Stimulated activated CD4-positive, alpha-beta T cell treated with anti-CD3 and anti-CD28 coated beads, Interleukin-2, amount 100 ng/mL, for 4 hours (primary cell): ENCODE measurements around the gene PRKRIP1.
"Not testable (repeated sequence)": the region's sequence is repeated elsewhere in the genome, so short reads cannot be mapped to it uniquely, and the experiment has no call there.

Experiments used
- DNase-seq: peaks from one replicate; pipeline ENCODE4 v3.0.0-alpha.2; 2020; ENCODE audit warnings: low read depth

Gene PRKRIP1, protein sequence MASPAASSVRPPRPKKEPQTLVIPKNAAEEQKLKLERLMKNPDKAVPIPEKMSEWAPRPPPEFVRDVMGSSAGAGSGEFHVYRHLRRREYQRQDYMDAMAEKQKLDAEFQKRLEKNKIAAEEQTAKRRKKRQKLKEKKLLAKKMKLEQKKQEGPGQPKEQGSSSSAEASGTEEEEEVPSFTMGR

DNA sequence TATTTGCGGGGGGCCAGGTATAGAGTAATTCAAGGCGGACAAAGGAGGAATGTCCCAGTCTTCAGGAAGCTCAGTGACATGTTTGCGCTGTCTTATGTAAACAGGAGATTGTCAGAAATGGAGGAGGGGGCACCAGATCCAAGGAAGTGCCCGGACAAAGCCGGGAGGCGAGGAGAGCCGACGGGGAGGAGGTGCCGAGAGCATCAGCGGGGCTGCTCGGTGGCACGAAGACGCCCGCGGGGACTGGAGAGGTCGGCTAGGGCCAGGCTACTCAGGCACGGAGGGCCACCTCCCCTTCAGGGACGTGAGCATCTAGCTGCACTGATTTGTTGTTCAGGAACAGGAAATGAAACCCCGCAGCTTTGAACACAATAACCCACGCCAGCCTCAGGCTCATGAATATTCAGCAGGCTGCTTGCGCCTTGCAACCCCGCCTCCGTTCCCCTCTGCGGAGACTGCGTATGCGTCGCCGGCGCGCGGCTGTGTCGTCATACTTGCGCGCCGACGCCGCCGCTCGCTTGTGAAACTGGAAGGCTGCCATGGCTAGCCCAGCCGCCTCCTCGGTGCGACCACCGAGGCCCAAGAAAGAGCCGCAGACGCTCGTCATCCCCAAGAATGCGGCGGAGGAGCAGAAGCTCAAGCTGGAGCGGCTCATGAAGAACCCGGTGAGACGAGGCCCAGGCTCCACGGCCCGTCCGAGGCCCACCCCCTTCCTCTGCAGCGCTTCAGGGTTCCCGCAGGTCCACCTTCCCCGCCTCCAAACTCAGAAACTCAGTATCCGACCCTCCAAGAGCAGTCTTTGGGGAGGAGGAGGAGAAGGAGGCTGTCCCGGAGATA lies at the start of gene PRKRIP1:
Gene PRKRIP1, plus strand, starts transcription at position 491 of the 837 bp plus-strand sequence. Its CDS starts 49 bp downstream, at position 540.
- DNase-seq, result peak; percentile 78

DNA sequence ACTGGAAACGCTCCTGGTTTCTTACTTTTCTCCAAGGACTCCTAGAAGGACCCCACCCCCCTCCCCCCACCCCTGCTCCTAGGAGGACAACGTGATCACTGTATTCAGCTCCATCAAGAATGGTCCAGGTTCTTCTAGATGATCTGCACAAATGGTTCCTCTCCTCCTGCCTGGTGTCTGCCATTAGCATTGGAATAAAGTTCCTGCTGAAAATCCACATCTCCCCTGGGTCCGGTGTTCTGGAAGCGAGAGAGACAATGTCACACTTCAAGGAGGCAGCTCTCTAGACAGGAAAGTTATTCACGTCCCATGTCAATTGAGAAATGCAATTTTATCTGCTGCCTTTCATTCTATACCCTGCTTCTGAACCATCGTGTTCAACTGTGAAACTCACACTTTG lies 49.2 kb upstream of the PRKRIP1 start:
- DNase-seq, result not testable (repeated sequence)

DNA sequence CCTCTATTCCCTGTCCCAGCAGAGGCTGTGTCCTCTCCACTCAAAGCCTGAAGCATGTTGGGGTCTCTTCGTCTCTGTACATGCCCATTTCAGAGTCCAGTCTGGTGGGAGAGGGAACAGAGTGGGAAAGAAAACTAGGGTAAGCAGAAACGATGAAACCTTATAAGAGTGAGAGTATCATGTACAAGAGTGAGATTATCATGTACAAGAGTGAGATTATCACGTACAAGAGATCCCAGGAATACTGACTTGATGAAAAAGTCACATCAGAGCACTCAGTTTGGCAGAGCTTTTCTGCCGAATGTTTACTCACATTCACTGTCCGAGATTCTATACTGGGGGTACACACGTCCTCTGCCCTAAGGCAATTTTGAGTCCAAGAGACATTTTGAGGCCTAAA lies 39.8 kb upstream of the PRKRIP1 start, which contains the start of gene SPDYE6:
Gene SPDYE6, minus strand, starts transcription at position 101 of the 400 bp plus-strand sequence. CDS start 421 bp downstream, outside the sequence.
- DNase-seq, result not testable (repeated sequence)

DNA sequence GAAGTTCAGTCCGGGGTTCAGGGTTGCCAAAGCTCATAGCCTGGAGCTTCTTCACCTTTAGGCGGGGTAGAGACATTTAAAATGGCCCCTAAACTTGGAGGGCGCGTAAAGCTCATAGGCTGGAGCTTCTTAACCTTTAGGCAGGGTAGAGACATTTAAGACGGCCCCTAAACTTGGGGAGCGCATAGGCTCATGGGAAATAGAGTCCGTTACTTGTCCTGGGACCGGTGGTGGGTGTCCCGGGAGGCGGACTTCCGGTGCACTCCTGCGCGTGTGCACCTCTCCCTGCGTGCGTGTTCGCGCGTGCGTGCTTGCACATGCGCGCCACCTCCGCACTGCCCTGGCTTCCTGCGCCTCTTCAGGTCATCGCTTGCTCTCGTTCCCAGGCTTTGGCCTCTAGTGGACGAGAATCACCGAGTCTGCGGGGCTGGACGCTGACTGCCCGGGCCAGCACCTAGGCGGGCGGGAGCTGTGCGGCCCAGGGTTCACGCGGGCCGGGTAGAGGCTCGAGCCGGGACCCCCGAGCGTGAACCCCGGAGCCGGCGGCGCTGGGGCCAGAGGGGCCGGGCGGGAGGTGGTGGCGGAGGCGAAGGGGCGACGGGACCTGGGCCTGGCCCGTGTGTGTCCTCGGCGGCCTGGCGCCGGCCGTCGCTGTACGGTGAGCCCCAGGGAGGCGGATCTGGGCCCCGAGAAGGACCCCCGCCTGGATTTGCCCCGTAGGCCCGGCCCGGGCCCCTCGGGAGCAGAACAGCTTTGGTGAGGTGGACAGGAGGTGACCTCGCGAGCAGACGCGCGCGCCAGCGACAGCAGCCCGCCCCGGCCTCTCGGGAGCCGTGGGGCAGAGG lies 32.4 kb upstream of the PRKRIP1 start:
- DNase-seq, result peak; percentile 92

GRCh38 chr7:102364394-102364886 lies 31.7 kb upstream of the PRKRIP1 start:
- DNase-seq, result not testable (repeated sequence)

DNA sequence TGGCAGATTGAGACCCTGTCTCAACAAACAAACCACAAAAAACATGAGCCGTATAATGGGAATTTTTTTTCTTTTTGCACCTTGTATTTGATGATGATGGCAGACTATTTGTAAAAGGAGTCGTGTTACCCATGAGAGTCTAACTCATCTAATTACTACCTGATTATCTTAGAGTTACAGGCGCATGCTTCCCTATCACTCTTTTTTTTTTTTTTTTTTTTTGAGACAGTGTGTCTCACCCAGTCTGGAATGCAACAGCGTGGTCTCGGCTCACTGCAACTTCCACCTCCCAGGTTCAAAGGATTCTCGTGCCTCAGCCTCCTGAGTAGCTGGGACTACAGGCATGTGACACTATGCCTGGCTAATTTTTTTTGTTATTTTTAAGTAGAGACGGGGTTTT lies 30.8 kb upstream of the PRKRIP1 start:
- DNase-seq, result not testable (repeated sequence)

DNA sequence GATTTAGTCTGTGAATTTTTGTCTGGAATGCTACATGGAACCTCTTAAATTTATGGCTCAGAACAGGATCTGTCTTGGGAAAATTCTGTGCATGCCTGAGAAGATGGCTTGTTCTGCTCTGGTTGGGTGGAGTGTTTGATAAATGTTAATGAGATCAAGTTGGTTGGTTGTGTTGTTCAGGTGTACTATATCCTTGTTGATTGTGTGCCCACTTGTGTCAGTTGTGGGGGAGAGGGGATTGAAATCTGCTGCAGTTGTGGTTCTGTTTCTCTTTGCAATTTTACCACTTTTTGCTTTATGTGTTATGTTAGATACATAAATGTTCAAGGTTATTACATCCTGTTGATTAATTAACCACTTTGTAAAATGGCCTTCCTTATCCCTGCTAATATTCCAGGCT lies 26.1 kb upstream of the PRKRIP1 start:
- not testable (repeated sequence) for DNase-seq

- not testable (repeated sequence) for DNase-seq
These were observed 23.4 kb upstream of the PRKRIP1 start for GRCh38 chr7:102372796-102373195.

DNA sequence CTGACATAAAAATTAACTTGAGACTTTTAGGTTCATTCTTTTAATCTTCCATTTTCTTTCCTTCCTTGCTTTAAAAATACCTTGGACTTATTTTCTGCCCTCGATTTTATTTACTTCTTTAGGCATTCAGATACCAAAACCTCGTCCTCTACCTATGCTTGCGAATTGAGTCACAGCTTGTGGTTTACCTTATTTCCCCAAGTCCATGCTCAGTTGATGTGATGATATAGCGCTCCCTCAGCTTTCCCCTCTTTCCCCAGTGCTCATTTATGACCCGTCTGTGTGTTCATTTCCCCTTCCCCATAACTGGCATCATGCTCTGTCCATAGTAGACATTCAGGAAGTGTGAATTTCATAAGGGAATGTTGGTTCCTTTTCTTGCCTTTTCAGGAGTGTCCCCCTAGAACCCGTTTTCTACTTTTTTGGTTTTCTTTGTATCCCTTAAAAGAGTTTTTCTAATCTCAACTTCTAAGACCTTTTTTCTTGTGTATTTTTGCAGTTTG lies 19.1 kb upstream of the PRKRIP1 start:
- no peak for DNase-seq

DNA sequence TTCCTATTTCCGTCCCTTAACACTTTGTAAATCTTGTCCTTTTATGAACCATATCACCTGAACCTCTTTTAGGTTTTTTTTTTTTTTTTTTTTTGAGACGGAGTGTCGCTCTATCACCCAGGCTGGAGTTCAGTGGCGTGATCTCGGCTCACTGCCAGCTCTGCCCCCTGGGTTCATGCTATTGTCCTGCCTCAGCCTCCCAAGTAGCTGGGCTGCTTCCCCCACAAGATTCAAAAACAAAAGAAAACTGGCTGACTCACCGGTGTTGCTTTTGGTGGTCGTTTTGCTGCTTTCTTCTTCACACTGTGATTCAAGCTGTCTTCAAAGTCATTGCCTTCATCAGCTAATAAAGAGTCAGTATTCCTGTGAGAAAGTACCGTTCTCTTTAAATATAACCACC lies 15.3 kb upstream of the PRKRIP1 start:
- not testable (repeated sequence) for DNase-seq

DNA sequence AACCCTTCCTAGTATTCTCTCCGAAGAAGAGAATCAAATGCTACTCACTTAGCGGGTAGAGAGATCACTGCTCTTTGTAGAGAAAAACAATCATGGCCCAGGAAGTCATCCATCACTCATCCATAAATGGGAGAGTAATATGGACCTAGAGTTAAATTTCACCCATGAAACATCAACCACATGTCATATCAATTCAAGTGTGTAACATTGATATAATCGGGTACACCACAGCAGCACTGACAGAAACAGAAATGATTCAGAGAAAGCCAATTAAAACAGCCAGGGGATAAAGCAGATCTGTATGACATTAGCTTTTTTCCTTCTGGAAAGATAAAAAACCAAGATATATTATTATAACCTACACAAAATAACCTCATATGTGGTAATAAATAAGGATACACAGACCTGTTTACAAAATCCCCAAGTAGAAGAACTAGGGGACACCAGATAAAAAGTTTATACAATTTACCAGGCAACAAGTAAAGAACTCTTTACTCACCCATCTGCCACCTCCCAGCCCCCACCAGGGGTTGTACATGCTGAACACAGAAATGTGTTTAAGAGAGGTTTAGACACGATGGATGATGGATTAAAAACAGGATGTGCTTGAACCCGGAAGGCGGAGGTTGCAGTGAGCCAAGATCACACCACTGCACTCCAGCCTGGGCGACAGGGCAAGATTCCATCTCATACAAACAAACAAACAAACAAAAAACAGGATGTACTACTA lies 14.3 kb upstream of the PRKRIP1 start:
- DNase-seq, result not testable (repeated sequence)

GRCh38 chr7:102387064-102387463 lies 9.1 kb upstream of the PRKRIP1 start:
- no peak for DNase-seq

GRCh38 chr7:102389810-102390209 lies 6.4 kb upstream of the PRKRIP1 start:
- no peak for DNase-seq

GRCh38 chr7:102390697-102391484 lies 5.3 kb upstream of the PRKRIP1 start:
- DNase-seq, result peak; percentile 50

DNA sequence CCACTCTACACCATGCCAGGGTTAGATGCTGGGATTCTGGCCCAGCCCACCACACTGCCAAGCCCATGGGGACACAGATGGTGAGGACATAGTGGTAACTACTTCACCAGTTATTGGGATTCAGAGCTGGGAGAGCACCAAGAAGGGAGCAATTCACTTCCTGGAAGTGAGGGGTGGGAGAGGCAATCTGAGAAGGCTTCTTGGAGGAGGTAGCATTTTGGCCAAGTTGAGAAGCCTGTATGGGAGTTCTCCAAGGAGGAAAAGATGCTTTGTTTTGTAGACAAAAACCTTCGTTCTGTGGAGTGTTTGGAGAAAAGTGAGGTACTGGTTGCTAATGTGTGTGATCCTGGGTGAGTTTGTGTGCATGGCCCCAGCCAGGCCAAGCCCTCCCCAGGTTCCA lies 3.8 kb upstream of the PRKRIP1 start:
- DNase-seq, result no peak

DNA sequence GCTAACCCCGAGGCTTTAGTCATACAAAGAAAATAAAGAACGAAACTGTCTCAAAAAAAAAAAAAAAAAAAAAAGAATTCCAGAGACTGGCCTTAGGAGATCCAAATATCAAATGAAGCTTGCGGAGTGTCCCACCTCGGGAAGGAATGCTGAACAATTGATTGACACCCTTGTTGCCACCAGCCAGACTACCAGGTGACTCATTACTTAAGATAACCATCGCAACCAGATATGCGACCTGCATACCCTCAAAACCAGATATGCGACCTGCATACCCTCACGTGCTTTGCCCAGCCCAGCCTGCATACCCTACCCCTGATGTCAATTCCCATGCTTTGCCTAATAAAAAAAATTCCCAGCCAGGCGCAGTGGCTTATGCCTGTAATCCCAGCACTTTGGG lies 2.7 kb upstream of the PRKRIP1 start:
- DNase-seq, result no peak

DNA sequence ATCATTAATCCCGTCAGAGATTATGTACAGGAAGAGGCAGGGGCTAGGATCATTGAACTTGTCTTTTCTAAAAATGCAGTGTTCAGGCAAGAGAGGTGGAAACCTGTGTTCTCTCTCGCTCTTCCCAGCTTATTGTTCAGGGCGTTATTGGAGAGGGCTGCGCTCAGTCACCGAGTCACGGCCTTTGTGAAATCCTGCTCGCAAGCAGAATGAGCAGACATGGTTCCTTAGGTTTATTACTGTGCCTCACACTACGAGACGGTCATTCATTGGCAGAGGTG lies 631 bp upstream of the PRKRIP1 start:
- no peak for DNase-seq

DNA sequence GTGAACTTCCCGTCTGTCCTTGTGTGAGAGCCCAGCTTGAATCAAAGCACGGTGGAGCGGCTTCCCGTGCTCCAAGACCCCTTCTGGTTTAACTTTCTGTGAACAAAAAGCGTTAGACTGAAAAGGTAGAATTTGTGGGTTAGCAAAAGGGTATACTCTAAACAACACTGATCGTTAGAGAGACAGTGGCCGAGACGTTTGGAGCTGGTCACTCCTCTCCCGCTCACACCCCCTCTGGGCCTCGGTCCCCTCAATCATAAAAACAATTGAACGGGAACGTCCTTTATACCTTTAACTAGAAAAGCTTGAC lies 502 bp downstream of the PRKRIP1 start:
- no peak for DNase-seq

GRCh38 chr7:102398543-102398942 lies 2.4 kb downstream of the PRKRIP1 start:
- DNase-seq, result no peak

GRCh38 chr7:102400360-102400759 lies 4.2 kb downstream of the PRKRIP1 start:
- DNase-seq, result no peak

GRCh38 chr7:102403563-102403962 lies 7.4 kb downstream of the PRKRIP1 start:
- no peak for DNase-seq
